GM23248 (cell line): ENCODE data around the gene SAG.

ENCODE experiments used
- EZH2 ChIP-seq: fragments of 200-600 bp; sonication (generic); IDR thresholded peaks from 2 replicates; pipeline ENCODE4 v1.6.1; 2018; ENCODE audit warnings: antibody characterized with exemption, mild to moderate bottlenecking; ENCODE audit not compliant: insufficient read depth, poor library complexity, severe bottlenecking
- EZH2phosphoT487 ChIP-seq: fragments of 200-600 bp; sonication (generic); IDR thresholded peaks from 2 replicates; pipeline ENCODE4 v1.6.1; 2018; ENCODE audit warnings: antibody characterized with exemption, moderate library complexity, mild to moderate bottlenecking, low read depth; ENCODE audit not compliant: insufficient read depth

GRCh38 chr2:233355916-233356315 is 48.3 kb downstream of the SAG start:
- no peak for TF ChIP-seq EZH2
- no peak for TF ChIP-seq EZH2phosphoT487
